Measurements from ENCODE around the gene RNF13. TPM values are rescaled to one million over a fixed set of nuclear protein-coding genes. Genes with fewer than 3 reads are reported as not detected.
A peak's percentile ranks its signal among the peaks of the same experiment; 100 is the strongest.

The RNF13 gene
- total and polyA plus RNA-seq, 2 of the 4 experiments (the other 2 are of a cell fraction): 12.8 to 29.8 TPM

DNA sequence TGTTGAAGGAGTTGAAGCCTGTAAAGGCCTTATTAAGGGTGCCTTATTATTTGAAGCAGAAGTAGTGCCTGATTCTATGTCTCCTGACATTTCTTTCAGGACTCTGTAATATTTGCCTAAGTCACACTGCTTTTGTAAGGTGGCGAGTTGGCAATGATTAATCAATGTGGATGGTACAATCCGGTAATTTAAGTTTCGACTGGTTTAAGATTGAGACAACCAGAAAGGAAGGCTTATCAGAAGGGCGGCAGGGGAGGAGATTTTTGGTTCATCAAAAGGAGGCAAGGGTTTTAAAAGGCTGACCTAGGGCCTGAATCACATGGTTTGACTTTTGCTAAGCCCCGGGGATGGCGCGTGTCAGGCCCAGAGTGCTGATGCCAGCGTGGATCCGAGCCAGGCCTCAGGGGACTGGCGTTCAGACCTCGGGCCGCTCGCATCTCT, 830 bp upstream of the RNF13 start:
- in situ Hi-C loops (cut with MboI; ENCODE audit: low sequenced_read_pairs) (no loop called here), intact Hi-C loops (cut with micrococcal nuclease) (no loop called here), dilution Hi-C loops (cut with HindIII; ENCODE audit: low sequenced_read_pairs, unreplicated experiment) (no loop called here)
- no peaks in the 10 kb centered on the region for H3K9me1 ChIP-seq (ENCODE audit: insufficient read depth, low read length)
- H4K8ac ChIP-seq (ENCODE audit: low read depth in 2 of 2, low read length in 2 of 2): peak overlapping the region; percentile 76 to 98
- peak overlapping the region; percentile 71 for H4K91ac ChIP-seq (ENCODE audit: insufficient read depth, low read depth, low read length)
- H2BK120ac ChIP-seq (ENCODE audit: low read depth, low read length): peak overlapping the region; percentile 81
- no peak overlapping the region for H2BK20ac ChIP-seq (ENCODE audit: low read depth, low read length)
- CTCF ChIA-PET: interaction anchor here (1.9 kb wide), 1 partner anchor 46 kb away, joined by 4 read pairs; no protein-coding TSS in a partner anchor
- H3K27ac ChIP-seq (ENCODE audit: insufficient read depth, low read length): peak overlapping the region; percentile 74
- peaks cover 0 to 37% of the 10 kb centered on the region in 2 experiments; a peak in 3 of 4 replicates for H3K79me1 ChIP-seq (ENCODE audit: low read depth in 1 of 2, low read length in 2 of 2)
- H3K36me3 ChIP-seq (ENCODE audit: control insufficient read depth, insufficient read depth, low read length): no peaks in the 10 kb centered on the region
- H2AK9ac ChIP-seq (replicated peaks; ENCODE audit: low read depth, low read length, poor library complexity): peak overlapping the region; percentile 77
- H2AFZ ChIP-seq (replicated peaks; ENCODE audit: low read length, poor library complexity): peak overlapping the region; percentile 100
- H3K27me3 ChIP-seq (ENCODE audit: control insufficient read depth, insufficient read depth, low read length): no peaks in the 10 kb centered on the region
- H4K5ac ChIP-seq (ENCODE audit: low read depth, low read length): peak overlapping the region; percentile 60
- BruUV-seq (replicated peaks): no TSS peak
- H3K56ac ChIP-seq (ENCODE audit: extremely low read depth, insufficient read depth, low read length): 0 out of 2 replicates have a peak overlapping the region, but pooled peaks have one; percentile 13
- peak overlapping the region; percentile 57; the same call in 2 of the 3 replicates for H2BK15ac ChIP-seq (ENCODE audit: low read depth, low read length)
- no peaks in the 10 kb centered on the region for H3K4me1 ChIP-seq (ENCODE audit: control insufficient read depth, insufficient read depth, low read length)
- no peak overlapping the region; the same call in 1 of the 2 replicates for H2AK5ac ChIP-seq (ENCODE audit: low read depth, low read length)
- H2BK5ac ChIP-seq (ENCODE audit: low read depth, low read length, poor library complexity, severe bottlenecking): peak overlapping the region; percentile 61
- peak overlapping the region; percentile 19 for H3K18ac ChIP-seq (ENCODE audit: low read depth, low read length)
- TF ChIP-seq FOS (IDR thresholded peaks at IDR 0.05; ENCODE audit: low read depth, low read length): no peak
- TF ChIP-seq BHLHE40 (IDR thresholded peaks at IDR 0.05; ENCODE audit: low read depth, low read length): no peak
- no peak for TF ChIP-seq RAD21 (IDR thresholded peaks at IDR 0.05; ENCODE audit: low read length)
- TF ChIP-seq CEBPB (IDR thresholded peaks at IDR 0.05; ENCODE audit: low read depth, low read length): no peak
- no peak for TF ChIP-seq RFX5 (IDR thresholded peaks at IDR 0.05; ENCODE audit: low read depth, low read length)
- TF ChIP-seq, protein P1, sequence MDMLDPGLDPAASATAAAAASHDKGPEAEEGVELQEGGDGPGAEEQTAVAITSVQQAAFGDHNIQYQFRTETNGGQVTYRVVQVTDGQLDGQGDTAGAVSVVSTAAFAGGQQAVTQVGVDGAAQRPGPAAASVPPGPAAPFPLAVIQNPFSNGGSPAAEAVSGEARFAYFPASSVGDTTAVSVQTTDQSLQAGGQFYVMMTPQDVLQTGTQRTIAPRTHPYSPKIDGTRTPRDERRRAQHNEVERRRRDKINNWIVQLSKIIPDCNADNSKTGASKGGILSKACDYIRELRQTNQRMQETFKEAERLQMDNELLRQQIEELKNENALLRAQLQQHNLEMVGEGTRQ (IDR thresholded peaks at IDR 0.05; ENCODE audit: low read depth, low read length): no peak; the same call in 1 of the 2 replicates
- TF ChIP-seq MAZ (IDR thresholded peaks at IDR 0.05; ENCODE audit: borderline replicate concordance, low read depth, low read length): no peak
- TF ChIP-seq, protein P2, sequence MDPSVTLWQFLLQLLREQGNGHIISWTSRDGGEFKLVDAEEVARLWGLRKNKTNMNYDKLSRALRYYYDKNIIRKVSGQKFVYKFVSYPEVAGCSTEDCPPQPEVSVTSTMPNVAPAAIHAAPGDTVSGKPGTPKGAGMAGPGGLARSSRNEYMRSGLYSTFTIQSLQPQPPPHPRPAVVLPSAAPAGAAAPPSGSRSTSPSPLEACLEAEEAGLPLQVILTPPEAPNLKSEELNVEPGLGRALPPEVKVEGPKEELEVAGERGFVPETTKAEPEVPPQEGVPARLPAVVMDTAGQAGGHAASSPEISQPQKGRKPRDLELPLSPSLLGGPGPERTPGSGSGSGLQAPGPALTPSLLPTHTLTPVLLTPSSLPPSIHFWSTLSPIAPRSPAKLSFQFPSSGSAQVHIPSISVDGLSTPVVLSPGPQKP (IDR thresholded peaks at IDR 0.05; ENCODE audit: borderline replicate concordance, low read depth, low read length): no peak
- TF ChIP-seq POLR2A (IDR thresholded peaks at IDR 0.05; ENCODE audit: low read depth, low read length): no peak
- POLR2A ChIA-PET (ENCODE audit: unreplicated experiment): no interaction called here
- H3K9me3 ChIP-seq (ENCODE audit: control insufficient read depth, insufficient read depth, low read length): no peaks in the 10 kb centered on the region
- DNase-seq (no peak), ATAC-seq (ENCODE audit: low read depth) (no peak)
- H3K9ac ChIP-seq (ENCODE audit: low read depth, low read length): peak overlapping the region; percentile 56
- peak overlapping the region; percentile 85 for H3K23ac ChIP-seq (ENCODE audit: low read depth, low read length)
- peak overlapping the region; percentile 69 for H3K4me3 ChIP-seq (ENCODE audit: insufficient read depth, low read depth, low read length)
- peak overlapping the region; percentile 73 for H3K4me2 ChIP-seq (ENCODE audit: low read depth, low read length)
- H3K4ac ChIP-seq (ENCODE audit: low read depth, low read length): peak overlapping the region; percentile 90
- H3K14ac ChIP-seq (replicated peaks; ENCODE audit: low read depth, low read length): peak overlapping the region; percentile 34
- peaks cover 17% of the 10 kb centered on the region; the same call in 1 of the 2 replicates for H4K20me1 ChIP-seq (ENCODE audit: insufficient read depth, low read length)
- 6% methylated on average over 6 of the region's 13 CpGs; no CpG with 5 or more reads in 1 of the 2 experiments for WGBS, 2 experiments (ENCODE audit: extremely low coverage in 2 of 2, insufficient read length in 1 of 2)

Data from IMR-90 (cell line).